CD8-positive, alpha-beta memory T cell (primary cell): Measurements from ENCODE around the gene GPX8. TPM values are rescaled to one million over a fixed set of nuclear protein-coding genes. Genes with fewer than 3 reads are reported as not detected.

Experiments
- CTCF ChIA-PET: fragments of 350-600 bp; sonication (Branson Sonifier 250); formaldehyde crosslinking; loops from one replicate; lab custom pipeline; 2021; ENCODE audit warnings: antibody characterized with exemption; lab: Charles Lee
- POLR2A ChIA-PET: fragments of 350-600 bp; sonication (Branson Sonifier 250); formaldehyde crosslinking; loops from one replicate; lab custom pipeline; 2021; ENCODE audit warnings: antibody characterized with exemption; lab: Charles Lee
- DNase-seq, 5 donors: peaks; one replicate each; pipeline versions ENCODE4 v3.0.0 to v3.0.0-alpha.2; 2020 to 2022; ENCODE audit warnings: mixed read lengths in 1 of 5
- H3K27ac ChIP-seq: one replicate; pipeline ENCODE4 v1.7.0; 2013; ENCODE audit warnings: low read depth, mild to moderate bottlenecking, low read length, moderate library complexity
- H3K27me3 ChIP-seq: 2 replicates; pipeline ENCODE4 v1.7.0; 2013; ENCODE audit warnings: low read length, mild to moderate bottlenecking; ENCODE audit not compliant: insufficient read depth, poor library complexity, severe bottlenecking
- H3K36me3 ChIP-seq: 2 replicates; pipeline ENCODE4 v1.7.0; 2013; ENCODE audit warnings: mild to moderate bottlenecking, low read length, moderate library complexity; ENCODE audit not compliant: insufficient read depth
- H3K4me1 ChIP-seq: 2 replicates; pipeline ENCODE4 v1.7.0; 2013; ENCODE audit warnings: mild to moderate bottlenecking, low read length, moderate library complexity; ENCODE audit not compliant: insufficient read depth
- H3K4me3 ChIP-seq: 2 replicates; pipeline ENCODE4 v1.7.0; 2013; ENCODE audit warnings: mild to moderate bottlenecking, low read length
- H3K9me3 ChIP-seq: 2 replicates; pipeline ENCODE4 v1.7.0; 2013; ENCODE audit warnings: mild to moderate bottlenecking, low read length
- H3K27ac Mint-ChIP-seq, 8 donors: one replicate each; pipeline ENCODE4 v1.8.0; 2020 to 2021; ENCODE audit warnings: mixed read lengths in 8 of 8, mild to moderate bottlenecking in 6 of 8, inconsistent platforms in 3 of 8, moderate library complexity in 3 of 8
- H3K27me3 Mint-ChIP-seq, 2 donors: one replicate each; pipeline ENCODE4 v1.8.0; 2020 to 2021; ENCODE audit warnings: mixed read lengths in 2 of 2, mild to moderate bottlenecking in 1 of 2, moderate library complexity in 1 of 2
- H3K36me3 Mint-ChIP-seq, 3 donors: one replicate each; pipeline ENCODE4 v1.8.0; 2020 to 2021; ENCODE audit warnings: mixed read lengths in 3 of 3, inconsistent platforms in 1 of 3, mild to moderate bottlenecking in 1 of 3
- H3K4me1 Mint-ChIP-seq, 3 donors: one replicate each; pipeline ENCODE4 v1.8.0; 2020 to 2021; ENCODE audit warnings: mixed read lengths in 3 of 3, inconsistent platforms in 1 of 3, mild to moderate bottlenecking in 1 of 3
- H3K4me3 Mint-ChIP-seq, 7 donors: one replicate each; pipeline ENCODE4 v1.8.0; 2020 to 2021; ENCODE audit warnings: mixed read lengths in 7 of 7, mild to moderate bottlenecking in 6 of 7, moderate library complexity in 4 of 7, inconsistent platforms in 2 of 7
- H3K9me3 Mint-ChIP-seq, 5 donors: one replicate each; pipeline ENCODE4 v1.8.0; 2020 to 2022; ENCODE audit warnings: mixed read lengths in 5 of 5, mild to moderate bottlenecking in 3 of 5, moderate library complexity in 2 of 5, inconsistent platforms in 1 of 5
- polyA plus RNA-seq: library from polyadenylated mRNA; unstranded; fragments of 300-500 nt; fragmentation: Illumina TruSeq; gene quantifications from one replicate; pipeline ENCODE4 v1.2.3, GENCODE V29; 2021
- total RNA-seq, 2 experiments: library from RNA; stranded (reverse); gene quantifications; one replicate each; pipeline ENCODE4 v1.2.3, GENCODE V29; 2021

GPX8 gene
- total RNA-seq (not detected), polyA plus RNA-seq (not detected)

DNA sequence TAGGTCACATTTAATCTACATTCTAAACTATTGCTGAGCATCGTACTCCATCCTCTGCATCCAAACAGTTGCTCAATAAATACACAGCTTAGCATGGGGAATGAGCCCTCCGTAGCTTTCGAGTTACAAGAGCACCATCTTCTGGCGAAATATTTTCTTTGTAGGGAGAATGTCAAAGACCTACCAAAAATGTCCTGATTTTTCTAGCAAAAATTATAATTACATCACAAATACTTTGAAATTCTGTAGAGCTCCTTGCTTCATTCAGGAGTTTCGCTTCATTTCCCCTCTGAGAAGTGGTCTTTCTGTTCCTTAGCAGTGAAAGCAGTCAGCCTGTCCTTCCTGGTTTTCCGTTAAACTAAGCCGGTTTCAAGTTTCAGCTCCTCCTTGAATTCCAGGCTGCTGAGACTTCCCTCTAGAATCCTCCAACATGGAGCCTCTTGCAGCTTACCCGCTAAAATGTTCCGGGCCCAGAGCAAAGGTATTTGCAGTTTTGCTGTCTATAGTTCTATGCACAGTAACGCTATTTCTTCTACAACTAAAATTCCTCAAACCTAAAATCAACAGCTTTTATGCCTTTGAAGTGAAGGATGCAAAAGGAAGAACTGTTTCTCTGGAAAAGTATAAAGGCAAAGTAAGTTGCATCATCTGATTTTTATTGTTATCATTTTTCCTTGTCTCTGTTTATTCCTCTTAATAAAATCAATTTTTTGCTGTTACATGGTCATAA, at the start of gene GPX8:
Gene GPX8 (plus strand): TSS at position 409 of the 730 bp plus-strand sequence. CDS start 22 bp downstream, at position 431.
- Mint-ChIP-seq H3K36me3 (no peaks in the 10 kb centered on the region), H3K27ac (no peak within 1 kb of the TSS), H3K9me3 (peaks cover 0 to 3% (median 0%) of the 10 kb centered on the region in 5 donors), H3K4me1 (no peaks in the 10 kb centered on the region), H3K27me3 (peaks cover 6 to 45% of the 10 kb centered on the region in 2 donors), H3K4me3 (no peak within 1 kb of the TSS)
- Histone ChIP-seq H3K36me3 (no peaks in the 10 kb centered on the region), H3K27me3 (peaks cover 3% of the 10 kb centered on the region), H3K4me1 (no peaks in the 10 kb centered on the region), H3K27ac (no peak within 1 kb of the TSS), H3K4me3 (no peak within 1 kb of the TSS), H3K9me3 (no peaks in the 10 kb centered on the region)
- DNase-seq: peak in 2 of 5 donors; percentile 46 to 51
- CTCF ChIA-PET: interaction anchor here (0.8 to 5.9 kb wide), 25 partner anchors 8 to 643 kb away, joined by 3 to 101 read pairs (median 4); partner anchors contain the start of genes CDC20B and SNX18
- POLR2A ChIA-PET: interaction anchor here (0.7 to 1.3 kb wide), 3 partner anchors 14 to 292 kb away, joined by 3 to 5 read pairs (median 3); no protein-coding TSS in a partner anchor

- H3K4me1 ChIP-seq: peaks cover 27% of the 10 kb centered on the region
- H3K4me1 Mint-ChIP-seq: peaks cover 53 to 64% (median 55%) of the 10 kb centered on the region in 3 donors
- no peaks in the 10 kb centered on the region for H3K9me3 ChIP-seq
- H3K4me3 ChIP-seq: no peak overlapping the region
- H3K9me3 Mint-ChIP-seq: no peaks in the 10 kb centered on the region
- H3K27me3 ChIP-seq: no peaks in the 10 kb centered on the region
- H3K4me3 Mint-ChIP-seq: peak overlapping the region in 2 of 7 donors; percentile 13 to 33
- H3K27ac Mint-ChIP-seq: peak overlapping the region in 3 of 8 donors; percentile 5 to 66 (median 54)
- no peak overlapping the region for H3K27ac ChIP-seq
- no peak for DNase-seq
- ChIA-PET CTCF (no interaction called here), POLR2A (no interaction called here)
- H3K27me3 Mint-ChIP-seq: no peaks in the 10 kb centered on the region
- H3K36me3 ChIP-seq: peaks cover 23% of the 10 kb centered on the region
- H3K36me3 Mint-ChIP-seq: peaks cover 36 to 52% (median 37%) of the 10 kb centered on the region in 3 donors
Observed at GRCh38 chr5:55110217-55110616, 49.8 kb upstream of the GPX8 start.

GRCh38 chr5:55113327-55113726, 46.6 kb upstream of the GPX8 start:
- H3K27me3 ChIP-seq: no peaks in the 10 kb centered on the region
- peaks cover 19% of the 10 kb centered on the region for H3K4me1 ChIP-seq
- H3K27ac ChIP-seq: no peak overlapping the region
- ChIA-PET CTCF (interaction anchor here (1.0 kb wide), 1 partner anchor 9 kb away, joined by 4 read pairs; no protein-coding TSS in a partner anchor), POLR2A (interaction anchor here (1.2 kb wide), 1 partner anchor 9 kb away, joined by 3 read pairs; no protein-coding TSS in a partner anchor)
- Mint-ChIP-seq H3K27ac (peak overlapping the region in 5 of 8 donors; percentile 3 to 76 (median 16)), H3K4me3 (peak overlapping the region in 1 of 7 donors; percentile 2), H3K4me1 (peaks cover 30 to 40% (median 32%) of the 10 kb centered on the region in 3 donors), H3K36me3 (peaks cover 18 to 31% (median 24%) of the 10 kb centered on the region in 3 donors), H3K9me3 (no peaks in the 10 kb centered on the region), H3K27me3 (peaks cover 0 to 4% of the 10 kb centered on the region in 2 donors)
- peaks cover 9% of the 10 kb centered on the region for H3K36me3 ChIP-seq
- H3K4me3 ChIP-seq: no peak overlapping the region
- no peak for DNase-seq
- H3K9me3 ChIP-seq: no peaks in the 10 kb centered on the region

- Mint-ChIP-seq H3K27ac (peak overlapping the region in 5 of 8 donors; percentile 0 to 76 (median 38)), H3K9me3 (no peaks in the 10 kb centered on the region), H3K36me3 (peaks cover 17 to 24% (median 18%) of the 10 kb centered on the region in 3 donors), H3K4me3 (no peak overlapping the region), H3K27me3 (peaks cover 0 to 4% of the 10 kb centered on the region in 2 donors), H3K4me1 (peaks cover 23 to 33% (median 25%) of the 10 kb centered on the region in 3 donors)
- Histone ChIP-seq H3K27me3 (no peaks in the 10 kb centered on the region), H3K4me1 (peaks cover 15% of the 10 kb centered on the region), H3K36me3 (peaks cover 4% of the 10 kb centered on the region), H3K27ac (no peak overlapping the region), H3K4me3 (no peak overlapping the region), H3K9me3 (no peaks in the 10 kb centered on the region)
- ChIA-PET CTCF (interaction anchor here (1.0 kb wide), 1 partner anchor 9 kb away, joined by 4 read pairs; no protein-coding TSS in a partner anchor), POLR2A (interaction anchor here (1.2 kb wide), 1 partner anchor 9 kb away, joined by 3 read pairs; no protein-coding TSS in a partner anchor)
- no peak for DNase-seq
Observed at GRCh38 chr5:55114061-55114460, 45.9 kb upstream of the GPX8 start.

DNA sequence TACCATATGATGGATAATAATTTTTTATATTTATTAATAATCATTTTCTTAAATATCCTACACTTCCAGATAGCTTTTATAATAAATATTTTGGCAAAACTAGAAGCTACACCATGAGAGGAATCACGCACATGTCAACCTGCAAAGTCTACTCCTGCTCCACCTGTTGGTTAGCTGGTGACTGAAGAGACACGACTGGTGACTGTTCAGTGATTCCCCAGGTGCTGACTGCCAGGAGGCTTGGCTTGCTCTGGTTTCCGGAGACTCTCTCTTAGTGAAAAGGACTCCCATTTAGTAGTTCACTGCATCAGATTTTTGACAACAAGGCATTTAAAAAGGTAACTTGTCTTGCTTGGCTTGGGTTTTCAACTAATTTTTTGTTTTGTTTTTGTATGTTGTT, 36.6 kb upstream of the GPX8 start:
- POLR2A ChIA-PET: no interaction called here
- no peaks in the 10 kb centered on the region for H3K36me3 Mint-ChIP-seq
- CTCF ChIA-PET: interaction anchor here (1.2 kb wide), 1 partner anchor 101 kb away, joined by 3 read pairs; no protein-coding TSS in a partner anchor

DNA sequence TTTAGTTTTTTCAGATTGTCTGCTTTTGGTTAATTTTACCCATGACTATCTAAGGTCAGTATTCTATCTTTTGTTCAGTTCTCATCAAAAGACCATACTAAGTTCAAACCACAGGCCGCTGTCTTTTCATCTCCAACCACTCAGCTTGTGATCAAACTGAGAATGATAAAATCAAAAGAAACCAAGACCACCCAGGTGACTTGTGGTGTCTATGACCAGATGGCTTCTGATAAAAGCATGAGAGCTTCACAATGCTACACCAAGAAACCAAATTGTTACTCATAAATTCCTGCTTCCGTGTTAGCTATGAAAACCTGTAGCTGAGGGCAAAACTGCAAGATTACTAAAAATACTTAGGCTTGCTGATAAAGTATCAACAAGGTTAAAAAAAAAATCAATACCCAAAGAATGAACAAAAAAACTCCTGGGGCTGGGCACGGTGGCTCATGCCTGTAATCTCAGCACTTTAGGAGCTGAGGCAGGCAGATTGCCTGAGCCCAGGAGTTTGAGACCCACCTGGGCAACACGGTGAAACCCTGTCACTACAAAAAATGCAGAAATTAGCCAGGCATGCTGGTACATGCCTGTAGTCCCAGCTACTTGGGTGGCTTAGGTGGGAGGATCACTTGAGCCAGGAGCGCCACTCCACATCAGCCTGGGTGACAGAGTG, 25.8 kb upstream of the GPX8 start:
- Mint-ChIP-seq H3K27me3 (no peaks in the 10 kb centered on the region), H3K9me3 (peaks cover 0 to 15% (median 13%) of the 10 kb centered on the region in 5 donors), H3K36me3 (peaks cover 0 to 28% (median 0%) of the 10 kb centered on the region in 3 donors), H3K27ac (peak overlapping the region in 2 of 8 donors; percentile 18 to 36), H3K4me3 (peak overlapping the region in 5 of 7 donors; percentile 2 to 44 (median 25)), H3K4me1 (peaks cover 16 to 19% (median 18%) of the 10 kb centered on the region in 3 donors)
- Histone ChIP-seq H3K4me1 (peaks cover 11% of the 10 kb centered on the region), H3K27ac (no peak overlapping the region), H3K9me3 (no peaks in the 10 kb centered on the region), H3K36me3 (no peaks in the 10 kb centered on the region), H3K4me3 (no peak overlapping the region), H3K27me3 (no peaks in the 10 kb centered on the region)
- POLR2A ChIA-PET: no interaction called here
- DNase-seq: peak in 1 of 5 donors; percentile 21
- CTCF ChIA-PET: interaction anchor here (0.9 to 1.1 kb wide), 3 partner anchors 26 to 228 kb away, joined by 3 to 5 read pairs (median 3); partner anchors contain the start of gene GPX8

More for the DNA sequence above, 36.6 kb upstream of the GPX8 start:
- H3K4me3 ChIP-seq: no peak overlapping the region
- no peak overlapping the region for H3K4me3 Mint-ChIP-seq
- H3K27ac Mint-ChIP-seq: no peak overlapping the region
- no peaks in the 10 kb centered on the region for H3K9me3 Mint-ChIP-seq
- no peaks in the 10 kb centered on the region for H3K4me1 ChIP-seq
- peaks cover 2 to 6% (median 2%) of the 10 kb centered on the region in 3 donors for H3K4me1 Mint-ChIP-seq
- H3K27ac ChIP-seq: no peak overlapping the region
- H3K27me3 ChIP-seq: no peaks in the 10 kb centered on the region
- H3K36me3 ChIP-seq: no peaks in the 10 kb centered on the region
- no peaks in the 10 kb centered on the region for H3K9me3 ChIP-seq
- DNase-seq: no peak
- H3K27me3 Mint-ChIP-seq: no peaks in the 10 kb centered on the region

DNA sequence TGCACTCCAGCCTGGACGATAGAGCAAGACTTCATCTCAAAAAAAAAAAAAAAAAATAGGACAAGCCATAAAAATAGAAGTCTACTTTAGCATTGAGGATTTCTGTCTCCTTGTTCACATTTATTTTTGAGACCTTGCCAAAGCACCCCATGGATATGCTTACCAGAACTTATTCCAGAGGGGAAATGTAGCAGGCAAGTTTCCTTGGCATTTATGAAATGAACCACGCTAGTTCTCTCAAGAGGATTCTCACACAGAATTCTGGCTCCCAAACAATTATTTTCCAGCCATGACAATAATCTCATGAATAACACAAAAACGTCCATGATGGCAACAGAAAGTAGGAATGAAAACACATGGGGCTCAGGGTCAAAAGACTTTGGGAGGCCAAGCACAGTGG, 23.4 kb upstream of the GPX8 start:
- Mint-ChIP-seq H3K4me3 (no peak overlapping the region), H3K36me3 (peaks cover 0 to 9% (median 0%) of the 10 kb centered on the region in 3 donors), H3K4me1 (peaks cover 25 to 27% (median 27%) of the 10 kb centered on the region in 3 donors), H3K9me3 (peaks cover 0 to 3% (median 0%) of the 10 kb centered on the region in 5 donors), H3K27ac (no peak overlapping the region), H3K27me3 (no peaks in the 10 kb centered on the region)
- H3K4me1 ChIP-seq: peaks cover 15% of the 10 kb centered on the region
- H3K9me3 ChIP-seq: no peaks in the 10 kb centered on the region
- ChIA-PET CTCF (no interaction called here), POLR2A (no interaction called here)
- no peak overlapping the region for H3K4me3 ChIP-seq
- H3K27ac ChIP-seq: no peak overlapping the region
- no peaks in the 10 kb centered on the region for H3K36me3 ChIP-seq
- no peaks in the 10 kb centered on the region for H3K27me3 ChIP-seq
- DNase-seq: no peak
